C1 segment of cervical spinal cord (tissue), 14 donors: Measurements from ENCODE around the gene IFI35.
A peak's percentile ranks its signal among the peaks of the same experiment; 100 is the strongest.
"Not testable (repeated sequence)": the region's sequence is repeated elsewhere in the genome, so short reads cannot be mapped to it uniquely, and the experiment has no call there.

Source experiments
- DNase-seq, 14 donors: peaks; one replicate each; lab custom pipeline; 2025; lab: John Stamatoyannopoulos, UW

IFI35 gene

DNA sequence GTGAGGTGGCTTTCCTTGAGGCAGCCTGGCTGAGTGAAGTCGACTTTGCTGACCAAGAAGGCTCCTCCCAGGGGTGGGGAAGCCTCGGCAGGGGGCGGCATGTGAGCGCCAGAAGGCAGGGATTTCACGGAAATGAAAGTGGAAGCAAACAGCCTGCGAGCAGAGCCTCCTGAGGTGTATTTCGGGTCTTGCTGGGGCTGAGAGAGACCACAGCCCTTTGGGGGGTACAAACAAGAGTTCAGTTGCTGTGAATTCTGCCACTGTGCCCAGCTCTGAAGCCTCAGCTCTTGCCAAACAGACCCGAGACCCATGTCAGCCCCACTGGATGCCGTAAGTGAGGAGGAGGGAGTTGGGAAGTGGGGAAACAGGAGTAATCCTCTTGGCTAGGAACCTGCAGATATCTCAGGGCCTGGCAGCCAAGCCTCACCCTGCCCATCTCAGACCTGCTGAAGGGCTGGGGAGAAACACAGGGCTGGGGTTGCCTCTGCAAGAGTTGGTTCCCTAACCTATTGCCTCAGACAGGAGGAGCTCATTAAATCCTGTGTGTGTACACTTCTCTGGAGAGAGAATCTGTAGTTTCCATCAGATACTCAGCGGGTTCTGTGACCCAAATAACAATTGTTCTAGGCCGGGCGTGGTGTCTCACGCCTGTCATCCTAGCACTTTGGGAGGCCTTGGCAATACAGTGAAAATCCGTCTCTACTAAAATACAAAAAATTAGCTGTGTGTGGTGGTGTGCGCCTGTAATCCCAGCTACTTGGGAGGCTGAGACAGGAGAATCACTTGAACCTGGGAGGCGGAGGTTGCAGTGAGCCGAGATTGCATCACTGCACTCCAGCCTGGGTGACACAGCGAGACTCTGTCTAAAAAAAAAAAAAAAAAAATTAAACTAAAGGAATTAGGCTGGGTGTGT is at the start of gene IFI35:
Gene IFI35 (plus strand): TSS at position 146 of the 913 bp plus-strand sequence. CDS start 164 bp downstream, at position 310.
- peak in 11 of 14 donors; percentile 35 to 80 (median 59) for DNase-seq

DNA sequence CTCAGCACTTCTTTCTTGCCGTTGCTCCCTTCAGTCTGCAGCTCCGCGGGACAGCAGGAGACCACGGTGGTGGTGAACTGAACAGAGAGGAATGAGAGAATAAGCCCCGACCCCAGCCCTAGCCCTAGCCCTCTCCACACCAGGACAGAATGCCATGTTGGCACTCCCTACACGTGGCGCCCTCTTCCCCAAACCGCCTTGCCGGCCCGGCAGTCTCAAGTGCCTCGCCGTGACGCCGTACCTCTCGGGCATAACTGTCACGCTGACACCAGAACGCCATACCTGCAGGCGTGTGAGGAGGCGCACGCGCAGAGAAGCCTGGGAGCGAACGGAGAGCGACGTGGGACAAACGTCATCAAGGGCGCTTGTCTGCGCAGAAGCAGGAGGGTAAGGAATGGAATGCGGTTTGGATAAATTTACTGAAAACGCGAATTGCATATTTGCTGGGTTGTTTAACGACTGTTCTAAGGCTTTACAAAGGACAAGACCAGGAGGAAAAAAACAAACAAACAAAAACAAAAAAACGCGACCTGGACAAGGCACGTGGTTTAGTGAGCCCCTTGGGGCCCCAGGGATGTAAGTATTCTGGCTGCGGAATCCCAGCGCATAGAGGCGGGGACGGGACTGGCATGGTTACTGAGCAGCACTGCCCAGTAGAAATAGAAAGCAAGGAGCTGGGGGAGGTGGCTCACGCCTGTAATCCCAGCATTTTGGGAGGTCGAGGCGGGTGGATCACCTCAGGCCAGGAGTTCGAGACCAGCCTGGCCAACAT is 42.2 kb upstream of the IFI35 start, which contains the start of gene AARSD1:
Gene AARSD1 (minus strand): TSS at position 294 of the 772 bp plus-strand sequence. CDS start 14 bp downstream, at position 280.
- DNase-seq: peak; percentile 17 to 90 (median 82)

DNA sequence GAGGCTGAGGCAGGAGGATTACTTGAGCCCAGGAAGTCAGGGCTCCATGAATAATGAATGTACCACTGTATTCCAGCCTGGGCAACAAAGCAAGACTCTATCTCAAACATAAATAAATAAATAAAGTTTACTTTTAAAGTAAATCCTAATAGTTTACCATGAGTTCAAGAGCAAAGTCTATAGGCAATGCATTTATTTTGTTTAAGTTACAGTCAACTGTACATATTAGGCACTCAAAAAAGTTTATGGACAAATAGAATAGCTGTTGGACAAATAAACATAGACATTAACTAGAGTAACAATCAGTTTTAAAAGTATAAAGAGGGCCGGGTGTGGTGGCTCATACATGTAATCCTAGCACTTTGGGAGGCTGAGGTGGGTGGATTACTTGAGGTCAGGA is 38.7 kb upstream of the IFI35 start:
- no peak for DNase-seq

DNA sequence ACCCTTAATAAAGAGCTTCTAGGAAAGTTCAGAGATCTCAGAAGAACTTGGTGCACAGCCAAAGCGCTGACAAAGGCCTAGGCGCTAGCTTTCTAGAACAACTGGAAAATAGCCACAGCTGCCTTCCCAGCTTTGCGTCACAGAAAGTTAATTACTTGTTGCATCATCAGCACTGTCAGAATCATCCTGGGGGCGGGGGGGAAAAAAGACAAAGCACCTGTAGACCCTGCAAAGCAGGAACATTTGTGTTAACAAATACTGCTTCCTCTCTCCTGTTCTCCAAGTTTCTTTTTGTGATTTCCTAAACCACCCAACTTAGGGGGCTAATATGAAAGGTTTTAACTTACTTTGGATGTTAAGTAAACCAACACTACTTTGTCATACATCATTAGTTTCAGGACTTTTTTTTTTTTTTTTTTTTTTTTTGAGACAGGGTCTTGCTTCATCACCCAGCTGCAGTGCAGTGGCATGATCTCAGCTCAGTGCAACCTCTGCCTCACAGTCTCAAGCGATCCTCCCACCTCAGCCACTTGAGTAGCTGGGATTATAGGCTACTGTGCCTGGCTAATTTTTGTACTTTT is 37.5 kb upstream of the IFI35 start:
- DNase-seq: peak in 1 of 14 donors; percentile 9

DNA sequence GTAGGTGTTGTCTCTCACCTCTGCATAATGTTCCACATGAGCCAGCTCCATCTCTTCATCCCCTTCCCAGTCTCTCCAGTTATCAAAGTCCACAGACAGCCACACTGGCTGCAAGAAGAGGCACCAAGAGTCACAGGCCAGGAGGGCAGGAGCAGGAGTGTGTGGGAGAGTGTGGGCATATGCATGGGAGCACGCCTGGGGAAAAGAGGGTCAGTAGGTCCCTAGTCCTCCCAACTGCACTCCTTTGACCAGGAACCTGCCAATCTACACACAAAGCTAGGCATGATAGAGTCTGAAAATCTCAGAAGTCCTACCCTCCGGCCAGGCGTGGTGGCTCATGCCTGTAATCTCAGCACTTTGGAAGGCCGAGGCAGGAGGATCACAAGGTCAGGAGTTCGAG is 35.0 kb upstream of the IFI35 start:
- no peak for DNase-seq

DNA sequence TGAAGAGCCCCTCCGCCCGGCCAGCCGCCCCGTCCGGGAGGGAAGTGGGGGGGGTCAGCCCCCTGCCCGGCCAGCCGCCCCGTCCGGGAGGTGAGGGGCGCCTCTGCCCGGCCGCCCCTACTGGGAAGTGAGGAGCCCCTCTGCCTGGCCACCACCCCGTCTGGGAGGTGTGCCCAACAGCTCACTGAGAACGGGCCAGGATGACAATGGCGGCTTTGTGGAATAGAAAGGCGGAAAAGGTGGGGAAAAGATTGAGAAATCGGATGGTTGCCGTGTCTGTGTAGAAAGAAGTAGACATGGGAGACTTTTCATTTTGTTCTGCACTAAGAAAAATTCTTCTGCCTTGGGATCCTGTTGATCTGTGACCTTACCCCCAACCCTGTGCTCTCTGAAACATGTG is 33.3 kb upstream of the IFI35 start:
- not testable (repeated sequence) for DNase-seq

DNA sequence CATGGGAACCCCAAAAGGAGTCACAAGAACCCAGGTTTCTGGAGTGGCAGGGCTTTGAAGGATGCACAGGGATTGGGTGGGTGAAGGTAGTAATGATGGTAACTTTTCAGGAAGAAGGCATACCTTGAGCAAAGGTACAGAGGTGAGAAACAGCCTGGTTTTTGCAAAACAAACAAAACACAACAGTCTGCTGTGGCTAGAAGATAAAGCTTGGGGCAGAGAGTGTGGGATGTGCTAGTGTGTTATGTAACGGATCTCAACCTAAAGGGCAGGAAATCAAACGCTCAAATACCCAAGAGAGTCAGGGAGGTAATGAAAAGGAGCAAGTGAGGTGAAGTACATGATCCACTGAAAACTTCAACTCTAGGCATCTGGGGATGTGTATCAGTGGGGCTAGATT is 31.3 kb upstream of the IFI35 start:
- no peak for DNase-seq

DNA sequence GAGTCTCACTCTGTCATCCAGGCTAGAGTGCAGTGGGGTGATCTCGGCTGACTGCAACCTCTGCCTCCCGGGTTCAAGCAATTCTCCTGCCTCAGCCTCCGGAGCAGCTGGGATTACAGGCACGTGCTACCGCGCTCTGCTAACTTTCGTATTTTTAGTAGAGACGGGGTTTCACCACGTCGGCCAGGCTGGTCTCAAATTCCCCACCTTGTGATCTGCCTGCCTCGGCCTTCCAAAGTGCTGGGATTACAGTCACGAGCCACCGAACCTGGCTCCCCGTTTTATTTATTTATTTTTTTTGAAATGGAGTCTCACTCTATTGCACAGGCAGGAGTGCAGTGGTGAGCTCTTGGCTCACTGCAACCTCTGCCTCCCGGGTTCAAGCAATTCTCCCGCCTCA is 30.9 kb upstream of the IFI35 start:
- DNase-seq: not testable (repeated sequence)

DNA sequence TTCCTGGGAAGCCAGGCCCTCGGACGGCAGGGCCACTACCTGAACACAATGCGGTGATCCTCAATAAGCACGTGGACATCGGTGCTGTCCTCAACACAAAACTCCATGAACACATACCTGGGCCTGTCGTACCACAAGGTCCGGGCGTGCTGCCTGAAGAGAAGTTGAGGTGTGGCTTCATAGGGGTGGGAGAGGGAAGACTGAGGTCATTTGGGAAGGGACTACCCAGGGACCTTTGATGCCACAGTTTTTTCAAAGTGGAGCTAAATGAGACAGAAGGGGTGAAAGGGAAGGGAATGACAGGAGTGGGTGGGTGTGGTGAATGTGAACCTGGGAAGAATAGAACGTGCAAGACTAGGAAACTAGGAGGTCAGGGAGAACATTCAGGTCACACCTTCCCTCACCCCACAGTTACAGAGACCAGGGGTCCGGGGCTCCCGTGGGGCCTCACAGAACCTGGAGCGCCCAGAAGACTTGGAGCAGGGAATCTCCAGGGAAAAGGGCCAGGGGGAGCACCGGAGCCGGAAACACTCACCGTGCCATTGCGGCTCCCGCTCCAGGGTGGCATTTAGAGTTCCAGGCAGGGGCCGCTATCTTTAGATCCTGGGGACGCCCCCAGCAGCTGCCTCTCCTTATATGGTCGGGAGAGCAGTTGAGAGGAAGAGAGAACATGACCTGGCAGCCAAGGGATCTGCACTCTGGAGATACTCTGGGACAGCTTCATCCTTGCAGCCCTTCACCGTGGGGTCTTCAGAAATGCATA is 26.9 kb upstream of the IFI35 start, which contains the start of gene PTGES3L:
Gene PTGES3L (minus strand): TSS at position 570 of the 763 bp plus-strand sequence. CDS start 27 bp downstream, at position 543.
- peak in 3 of 14 donors; percentile 16 to 43 (median 21) for DNase-seq

DNA sequence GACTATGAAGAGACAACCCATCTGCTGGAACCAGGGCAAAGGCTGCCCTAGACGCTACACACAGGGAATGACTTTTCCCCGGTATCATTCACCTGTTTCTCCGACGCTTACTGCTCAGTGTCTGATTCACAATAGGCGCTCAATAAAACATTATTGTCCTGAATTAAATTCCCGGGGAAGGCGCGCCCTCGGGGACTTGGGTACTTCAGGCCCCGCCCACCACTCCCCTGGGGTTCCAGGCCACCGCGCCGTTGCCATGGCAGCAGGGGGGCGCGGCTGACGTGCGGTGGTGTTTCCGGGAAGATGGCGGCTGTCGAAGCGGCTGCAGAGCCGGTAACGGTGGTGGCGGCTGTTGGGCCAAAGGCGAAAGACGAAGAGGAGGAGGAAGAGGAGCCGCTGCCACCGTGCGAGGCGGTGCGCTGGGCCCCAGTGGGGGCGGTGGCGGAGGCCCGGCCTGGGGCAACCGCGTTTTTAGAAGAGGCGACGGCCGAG is 26.3 kb upstream of the IFI35 start, which contains the start of gene RUNDC1:
Gene RUNDC1 (plus strand): TSS at position 292 of the 492 bp plus-strand sequence. CDS start 12 bp downstream, at position 304.
- DNase-seq: peak; percentile 14 to 86 (median 64)

DNA sequence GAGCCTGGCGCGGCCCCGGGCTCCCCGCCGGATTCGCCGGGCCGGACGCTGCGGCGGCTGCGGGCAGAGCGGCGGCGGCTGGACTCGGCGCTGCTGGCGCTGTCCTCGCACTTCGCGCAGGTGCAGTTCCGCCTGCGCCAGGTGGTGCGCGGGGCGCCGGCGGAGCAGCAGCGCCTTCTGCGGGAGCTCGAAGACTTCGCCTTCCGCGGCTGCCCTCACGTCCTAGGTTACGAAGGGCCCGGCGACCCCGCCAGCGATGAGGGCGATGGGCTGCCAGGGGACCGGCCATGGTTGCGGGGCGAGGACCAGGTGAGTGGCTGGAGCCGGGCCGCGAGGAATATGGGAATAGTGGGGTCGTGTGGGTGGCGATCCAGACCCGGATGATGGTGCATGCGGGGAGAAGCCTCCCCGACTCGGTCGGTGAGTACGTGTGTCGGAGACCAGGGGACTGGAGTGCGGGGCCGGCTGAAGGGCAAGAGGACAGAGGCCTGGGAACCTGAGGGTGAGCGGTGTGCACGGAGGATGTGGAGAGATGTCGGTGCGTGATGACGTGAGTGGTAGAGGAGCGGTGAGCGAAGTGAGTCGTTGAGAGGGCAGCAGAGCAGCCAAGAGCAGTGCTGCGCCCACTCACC is 25.7 kb upstream of the IFI35 start:
- peak in 5 of 14 donors; percentile 3 to 54 (median 30) for DNase-seq

DNA sequence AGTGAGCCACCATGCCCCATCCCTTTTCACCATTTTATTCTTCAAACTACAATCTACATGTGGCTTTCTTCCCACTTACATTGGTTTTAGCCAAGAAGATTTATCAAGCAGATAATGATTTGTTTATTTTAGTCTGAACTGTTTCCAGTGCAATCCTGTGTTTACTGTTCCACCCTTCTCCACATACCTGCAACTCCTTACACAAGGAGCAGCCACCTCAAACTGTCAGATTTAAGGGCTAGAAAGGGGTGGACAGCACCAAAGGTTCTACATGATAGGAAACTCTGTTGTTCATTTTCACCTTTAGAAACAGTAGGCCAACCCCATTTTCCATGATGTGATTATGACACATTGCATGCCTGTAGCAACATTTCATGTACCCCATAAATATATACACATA is 24.3 kb upstream of the IFI35 start:
- DNase-seq: no peak

DNA sequence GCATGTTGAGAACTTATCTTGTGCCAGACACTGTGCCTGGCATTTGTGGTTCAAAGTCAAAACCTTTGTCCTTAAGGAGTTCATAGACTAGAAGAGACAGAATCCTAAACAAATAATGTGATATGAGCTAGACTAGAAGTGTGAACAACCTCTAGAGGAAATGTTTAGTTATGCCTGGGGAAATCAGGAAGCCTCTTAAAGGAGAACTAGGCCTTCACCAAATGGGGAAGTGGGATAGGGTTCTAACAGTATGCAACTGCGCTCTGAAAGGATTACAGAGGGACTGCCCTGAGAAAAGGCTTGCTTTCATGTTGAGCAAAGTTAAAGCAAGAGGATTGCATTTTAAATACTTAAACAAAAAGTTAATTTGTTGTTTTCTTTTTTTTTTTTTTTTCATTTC is 21.4 kb upstream of the IFI35 start:
- DNase-seq: no peak

DNA sequence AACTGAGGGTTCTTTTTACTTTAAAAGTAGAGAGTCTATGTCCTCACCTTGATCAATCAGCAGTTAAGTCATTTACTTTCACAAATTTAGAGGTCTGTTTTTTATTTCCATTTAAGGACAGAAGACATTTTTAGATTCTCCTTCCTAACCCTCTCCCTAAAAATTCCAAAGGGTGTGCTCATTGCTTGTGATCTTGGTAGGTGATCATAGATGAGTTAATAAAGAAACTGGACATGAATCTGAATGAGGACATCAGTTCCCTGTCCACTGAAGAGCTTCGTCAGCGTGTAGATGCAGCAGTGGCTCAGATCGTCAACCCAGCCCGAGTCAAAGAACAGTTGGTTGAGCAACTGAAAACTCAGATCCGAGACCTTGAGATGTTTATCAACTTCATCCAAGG is 17.4 kb upstream of the IFI35 start:
- DNase-seq: no peak

DNA sequence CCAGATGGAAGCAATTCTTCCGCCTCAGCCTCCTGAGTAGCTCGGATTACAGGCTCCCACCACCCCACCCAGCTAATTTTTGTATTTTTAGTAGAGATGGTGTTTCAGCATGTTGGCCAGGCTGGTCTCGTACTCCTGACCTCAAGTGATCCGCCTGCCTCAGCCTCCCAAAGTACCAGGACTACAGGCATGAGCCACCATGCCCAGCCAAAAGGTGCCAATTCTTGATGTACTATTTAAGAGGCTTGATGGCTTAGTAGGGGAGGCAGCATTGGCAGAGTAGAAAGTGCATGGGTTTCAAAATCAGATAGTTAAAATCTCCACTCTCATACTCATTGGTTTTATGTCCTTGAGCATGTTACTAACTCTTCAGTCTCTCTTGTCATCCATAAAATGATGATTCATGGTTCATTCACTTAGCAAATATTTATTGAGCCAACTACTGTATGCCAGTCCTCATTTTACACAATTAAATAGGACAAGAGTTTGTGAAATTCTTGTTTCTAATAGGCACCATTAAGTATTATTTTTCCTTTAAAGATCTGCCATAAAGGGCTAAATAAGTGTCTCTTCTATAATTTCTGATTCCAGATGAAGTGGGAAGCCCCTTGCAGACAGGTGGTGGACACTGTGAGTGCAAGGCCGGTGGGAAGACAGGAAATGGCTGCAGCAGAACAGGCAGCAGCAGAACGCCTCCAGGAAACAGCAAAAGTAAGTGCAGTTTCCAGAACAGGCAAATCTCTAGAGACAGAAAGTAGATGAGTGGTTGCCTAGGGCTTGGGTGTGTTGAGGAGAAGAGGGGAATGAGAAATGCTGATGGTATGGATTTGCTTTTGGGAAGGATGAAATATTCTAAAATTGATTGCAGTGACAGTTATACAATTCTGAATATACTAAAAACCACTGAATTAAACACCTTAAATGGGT is 16.6 kb upstream of the IFI35 start:
- DNase-seq: no peak

DNA sequence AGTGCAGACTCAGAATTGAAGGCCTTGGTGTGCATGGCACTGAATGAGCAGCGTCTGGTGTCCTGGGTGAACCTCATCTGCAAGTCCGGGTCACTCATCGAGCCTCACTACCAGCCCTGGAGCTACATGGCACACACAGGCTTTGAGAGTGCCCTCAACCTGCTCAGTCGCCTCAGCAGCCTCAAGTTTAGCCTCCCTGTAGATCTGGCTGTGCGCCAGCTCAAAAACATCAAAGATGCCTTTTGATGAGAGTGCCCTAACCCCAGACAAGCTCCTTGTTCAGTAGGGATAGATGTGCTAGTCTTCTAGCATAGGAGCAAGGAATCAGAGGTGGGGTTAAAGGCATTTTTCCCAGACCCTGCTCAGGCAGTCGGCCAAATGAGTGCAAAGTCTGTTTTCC is 15.1 kb upstream of the IFI35 start:
- no peak for DNase-seq

DNA sequence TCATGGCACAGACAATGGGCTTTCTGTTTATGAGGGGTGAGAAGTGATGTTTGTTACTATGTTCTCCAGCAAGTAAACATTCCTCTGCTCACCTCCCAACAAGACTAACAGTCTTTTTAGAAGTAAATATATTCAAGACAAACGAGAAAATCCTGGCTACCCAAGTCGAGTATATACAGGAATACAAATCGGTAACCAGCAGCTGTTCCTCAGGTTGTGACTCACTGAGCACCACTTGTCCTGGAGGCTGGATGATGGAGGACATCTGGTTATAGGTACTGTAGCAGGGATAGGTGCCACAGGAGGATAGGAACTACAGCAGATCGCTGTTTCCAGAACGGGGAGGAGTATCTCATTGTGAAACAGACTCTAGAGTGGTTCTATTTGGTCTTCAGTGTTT is 13.7 kb upstream of the IFI35 start:
- DNase-seq: no peak

DNA sequence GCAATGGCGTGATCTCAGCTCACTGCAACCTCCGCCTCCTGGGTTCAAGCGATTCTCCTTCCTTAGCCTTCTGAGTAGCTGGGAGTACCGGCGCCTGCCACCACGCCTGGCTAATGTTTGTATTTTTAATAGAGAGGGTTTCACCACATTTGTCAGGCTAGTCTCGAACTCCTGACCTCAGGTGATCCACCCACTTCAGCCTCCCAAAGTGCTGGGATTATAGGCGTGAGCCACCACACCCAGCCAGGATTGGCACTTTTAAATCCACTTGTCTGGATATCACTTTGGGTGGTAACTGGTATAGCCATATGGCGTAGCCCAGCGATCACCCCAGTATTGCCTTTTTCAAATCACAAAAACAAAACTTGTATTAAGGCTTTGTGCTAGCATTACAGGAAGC is 12.7 kb upstream of the IFI35 start:
- not testable (repeated sequence) for DNase-seq

DNA sequence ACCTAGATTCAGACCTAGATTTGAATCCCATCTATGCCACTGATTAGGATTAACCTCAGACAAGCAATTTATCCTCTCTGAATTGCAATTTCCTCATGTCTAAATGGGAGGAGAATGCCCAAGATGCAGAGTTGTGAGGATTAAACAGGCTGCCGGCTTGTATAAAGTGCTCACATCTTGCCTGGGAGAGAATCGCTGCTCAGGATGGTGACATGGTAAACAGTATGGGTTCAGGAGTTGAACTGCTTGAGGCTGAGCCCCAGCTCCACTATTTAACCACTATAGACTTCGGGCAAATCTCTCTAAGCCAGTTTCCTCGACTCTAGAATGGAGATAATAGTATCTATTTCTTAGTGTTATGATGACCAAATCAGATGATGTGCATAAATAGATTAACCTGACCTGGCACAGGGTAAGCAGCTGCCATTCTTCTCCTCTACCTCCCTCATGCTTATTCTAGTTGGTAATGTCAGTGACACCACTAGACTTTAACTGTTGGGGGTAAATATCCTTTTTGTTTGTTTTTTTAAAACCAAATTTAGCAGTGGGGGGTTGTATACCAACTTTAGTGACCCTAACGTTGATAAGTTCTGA is 9.1 kb upstream of the IFI35 start:
- DNase-seq: no peak
